H1 (cell line): ENCODE results near the gene SEMA3E.

Source experiments
- ATF3 ChIP-seq: IDR thresholded peaks from 2 replicates; pipeline ENCODE4 v1.6.1; 2011; ENCODE audit warnings: low read depth, mild to moderate bottlenecking, low read length; ENCODE audit not compliant: insufficient read depth
- CBX8 ChIP-seq: fragments of 300-800, 300-1000 bp; sonication (generic); IDR thresholded peaks from 2 replicates; pipeline ENCODE4 v1.7.1; 2016; ENCODE audit warnings: low read depth, low read length, borderline replicate concordance
- CTCF ChIP-seq, 3 experiments: IDR thresholded peaks; 1 replicate in 2 of 3; 2 replicates in 1 of 3; pipeline versions ENCODE4 v1.5.1 to v1.6.1; 2011; ENCODE audit warnings: low read length in 3 of 3, mild to moderate bottlenecking in 3 of 3, inconsistent platforms in 2 of 3, low read depth in 1 of 3, moderate library complexity in 1 of 3; ENCODE audit not compliant: insufficient read depth in 1 of 3; ENCODE audit errors: control extremely low read depth in 1 of 3
- EP300 ChIP-seq, 2 experiments: IDR thresholded peaks; 1 replicate in 1 of 2; 2 replicates in 1 of 2; pipeline ENCODE4 v1.6.1; 2011 to 2012; ENCODE audit warnings: low read depth in 2 of 2, low read length in 2 of 2, mild to moderate bottlenecking in 2 of 2, borderline replicate concordance in 1 of 2, inconsistent platforms in 1 of 2, moderate library complexity in 1 of 2
- EZH2 ChIP-seq: fragments of 200-600 bp; sonication (generic); IDR thresholded peaks from 2 replicates; pipeline ENCODE4 v1.7.1; 2012; ENCODE audit warnings: low read depth, mild to moderate bottlenecking, moderate library complexity, low read length, inconsistent platforms; ENCODE audit not compliant: severe bottlenecking
- GABPA ChIP-seq: IDR thresholded peaks from 2 replicates; pipeline ENCODE4 v1.6.1; 2011; ENCODE audit warnings: mild to moderate bottlenecking, low read length, moderate library complexity, borderline replicate concordance; ENCODE audit not compliant: insufficient read depth
- JUN ChIP-seq: IDR thresholded peaks from 2 replicates; pipeline ENCODE4 v1.6.1; 2011; ENCODE audit warnings: low read depth, mild to moderate bottlenecking, improper control_type of control experiment, low read length
- POLR2A ChIP-seq, 2 experiments: IDR thresholded peaks; 1 replicate in 1 of 2; 2 replicates in 1 of 2; pipeline ENCODE4 v1.6.1; 2011; ENCODE audit warnings: low read depth in 2 of 2, low read length in 2 of 2, mild to moderate bottlenecking in 2 of 2; ENCODE audit errors: control extremely low read depth in 1 of 2
- ZNF274 ChIP-seq: IDR thresholded peaks from 2 replicates; pipeline ENCODE4 v1.7.0; 2012; ENCODE audit warnings: low read length, borderline replicate concordance; ENCODE audit errors: extremely low read depth

- TF ChIP-seq JUN, result no peak
- TF ChIP-seq ATF3, result no peak
- no peak for TF ChIP-seq ZNF274
- no peak for TF ChIP-seq POLR2A (IDR thresholded peaks at IDR 0.05; ENCODE audit: control extremely low read depth in 1 of 2, low read depth in 2 of 2, low read length in 2 of 2)
- TF ChIP-seq GABPA, result no peak
- TF ChIP-seq CTCF (IDR thresholded peaks at IDR 0.05; ENCODE audit: control extremely low read depth in 1 of 3, insufficient read depth in 1 of 3, low read depth in 1 of 3, low read length in 3 of 3), result no peak
- no peak for TF ChIP-seq EZH2
- TF ChIP-seq CBX8, result no peak
- TF ChIP-seq EP300 (IDR thresholded peaks at IDR 0.05; ENCODE audit: borderline replicate concordance in 1 of 2, low read depth in 2 of 2, low read length in 2 of 2), result no peak
These were observed 69.2 kb downstream of the SEMA3E start for GRCh38 chr7:83579740-83580139.
